ENCODE measurements around the gene CHKB.

- no peak for TF ChIP-seq CTCF (IDR thresholded peaks at IDR 0.05; ENCODE audit: low read length)
- TF ChIP-seq EZH2 (IDR thresholded peaks at IDR 0.05; ENCODE audit: borderline replicate concordance, low read length) = no peak
Measured at GRCh38 chr22:50581031-50581949, 1.4 kb downstream of the CHKB start.
